PC-9 (cell line): ENCODE data around the gene COPS6.

Experiments
- CTCF ChIP-seq: fragments of 200-600 bp; sonication (generic); conservative IDR thresholded peaks from 2 replicates; pipeline ENCODE4 v1.6.1; 2017; ENCODE audit warnings: mixed run types, antibody characterized with exemption, mild to moderate bottlenecking, moderate library complexity
- EZH2 ChIP-seq: fragments of 200-600 bp; sonication (generic); IDR thresholded peaks from 2 replicates; pipeline ENCODE4 v1.8.0; 2017; ENCODE audit warnings: antibody characterized with exemption, low read depth

- TF ChIP-seq EZH2 (no peak), CTCF (no peak)
Measured at GRCh38 chr7:100082978-100083377, 5.8 kb upstream of the COPS6 start.
